Measurements from ENCODE around the gene HIKESHI. TPM values are rescaled to one million over a fixed set of nuclear protein-coding genes. Genes with fewer than 3 reads are reported as not detected.
"Not testable (repeated sequence)": the region's sequence is repeated elsewhere in the genome, so short reads cannot be mapped to it uniquely, and the experiment has no call there.

HIKESHI gene
- total RNA-seq, 1 donor from 2014 or later = 54.1 TPM

- intact Hi-C loops (cut with micrococcal nuclease) = loop anchor here (5.0 kb wide), 1 partner anchor 349 kb away; no protein-coding TSS in a partner anchor
- ATAC-seq (peak; percentile 40), DNase-seq (no peak)
Observed at GRCh38 chr11:86291466-86292262, 10.4 kb upstream of the HIKESHI start.

GRCh38 chr11:86292912-86293616, 9.0 kb upstream of the HIKESHI start:
- DNase-seq (no peak), ATAC-seq (no peak)
- intact Hi-C loops (cut with micrococcal nuclease) = loop anchor here (5.0 kb wide), 1 partner anchor 351 kb away; no protein-coding TSS in a partner anchor

- DNase-seq (no peak), ATAC-seq (no peak)
- intact Hi-C loops (cut with micrococcal nuclease) = loop anchor here (5.0 kb wide), 1 partner anchor 352 kb away; no protein-coding TSS in a partner anchor
Observed at GRCh38 chr11:86294026-86294425, 8.0 kb upstream of the HIKESHI start.

- no peak for ATAC-seq
- DNase-seq = no peak
- intact Hi-C loops (cut with micrococcal nuclease) = no loop called here
Observed at GRCh38 chr11:86301742-86302091, 323 bp upstream of the HIKESHI start.

GRCh38 chr11:86303257-86303656, 1.2 kb downstream of the HIKESHI start:
- no peak for ATAC-seq
- intact Hi-C loops (cut with micrococcal nuclease) = no loop called here
- DNase-seq = no peak

GRCh38 chr11:86308710-86309109, 6.7 kb downstream of the HIKESHI start:
- intact Hi-C loops (cut with micrococcal nuclease); ATAC-seq; DNase-seq: not testable (repeated sequence)

- DNase-seq = no peak
- ATAC-seq = no peak
- intact Hi-C loops (cut with micrococcal nuclease) = no loop called here
Observed at GRCh38 chr11:86313793-86314192, 11.8 kb downstream of the HIKESHI start.

GRCh38 chr11:86314636-86315035, 12.6 kb downstream of the HIKESHI start:
- intact Hi-C loops (cut with micrococcal nuclease) = no loop called here
- DNase-seq (no peak), ATAC-seq (no peak)

GRCh38 chr11:86335131-86335767, 33.2 kb downstream of the HIKESHI start:
- ATAC-seq = no peak
- intact Hi-C loops (cut with micrococcal nuclease) = loop anchor here (10.0 kb wide), 1 partner anchor 100 kb away; no protein-coding TSS in a partner anchor
- DNase-seq = no peak

GRCh38 chr11:86337227-86337626, 35.2 kb downstream of the HIKESHI start:
- DNase-seq = no peak
- no peak for ATAC-seq
- intact Hi-C loops (cut with micrococcal nuclease) = loop anchor here (10.0 kb wide), 1 partner anchor 98 kb away; no protein-coding TSS in a partner anchor

- no peak for ATAC-seq
- DNase-seq = no peak
- intact Hi-C loops (cut with micrococcal nuclease) = no loop called here
Observed at GRCh38 chr11:86341382-86341781, 39.3 kb downstream of the HIKESHI start.

- intact Hi-C loops (cut with micrococcal nuclease) = no loop called here
- DNase-seq (no peak), ATAC-seq (no peak)
Observed at GRCh38 chr11:86346513-86346912, 44.5 kb downstream of the HIKESHI start.

- DNase-seq = no peak
- ATAC-seq = no peak
- intact Hi-C loops (cut with micrococcal nuclease) = no loop called here
Observed at GRCh38 chr11:86355256-86355655, 53.2 kb downstream of the HIKESHI start.

- ATAC-seq, DNase-seq: not testable (repeated sequence)
Observed at GRCh38 chr11:86357412-86357811, 55.4 kb downstream of the HIKESHI start.

GRCh38 chr11:86358720-86359119, 56.7 kb downstream of the HIKESHI start:
- no peak for DNase-seq
- ATAC-seq = no peak
- intact Hi-C loops (cut with micrococcal nuclease) = no loop called here

More at GRCh38 chr11:86357412-86357811, 55.4 kb downstream of the HIKESHI start:
- intact Hi-C loops (cut with micrococcal nuclease) = not testable (repeated sequence)

GRCh38 chr11:86360775-86361395, 58.8 kb downstream of the HIKESHI start:
- ATAC-seq (no peak), DNase-seq (no peak)
- intact Hi-C loops (cut with micrococcal nuclease) = no loop called here

- intact Hi-C loops (cut with micrococcal nuclease) = no loop called here
- no peak for ATAC-seq
Observed at GRCh38 chr11:86363424-86363823, 61.4 kb downstream of the HIKESHI start.

GRCh38 chr11:86365546-86365945, 63.5 kb downstream of the HIKESHI start:
- ATAC-seq (no peak), DNase-seq (no peak)
- intact Hi-C loops (cut with micrococcal nuclease) = no loop called here

More at GRCh38 chr11:86363424-86363823, 61.4 kb downstream of the HIKESHI start:
- no peak for DNase-seq

- ATAC-seq (no peak), DNase-seq (no peak)
- intact Hi-C loops (cut with micrococcal nuclease) = no loop called here
Observed at GRCh38 chr11:86369668-86370067, 67.6 kb downstream of the HIKESHI start.

Data from left ventricle myocardium superior (tissue), 1 donor.